DMS 273 treated with DMSO at 0.1 percent for 48 hours (cell line): Measurements from ENCODE around the gene TM4SF18.
"Not testable (repeated sequence)": the region's sequence is repeated elsewhere in the genome, so short reads cannot be mapped to it uniquely, and the experiment has no call there.

Source experiments
- DNase-seq: peaks from one replicate; lab custom pipeline; 2025; lab: John Stamatoyannopoulos, UW

Gene TM4SF18

GRCh38 chr3:149333176-149333859 is at the start of gene TM4SF18:
TSS of gene TM4SF18 (minus strand) at chr3:149333636. CDS start at chr3:149333382, 254 bp downstream.
- DNase-seq = no peak

- no peak for DNase-seq
Measured at GRCh38 chr3:149382518-149382917, 49.1 kb upstream of the TM4SF18 start.

GRCh38 chr3:149382101-149382467 is 48.6 kb upstream of the TM4SF18 start:
- no peak for DNase-seq

GRCh38 chr3:149381173-149382100 is 48.0 kb upstream of the TM4SF18 start:
- DNase-seq = no peak

GRCh38 chr3:149380220-149380619 is 46.8 kb upstream of the TM4SF18 start:
- not testable (repeated sequence) for DNase-seq

- no peak for DNase-seq
Measured at GRCh38 chr3:149378478-149379309, 45.3 kb upstream of the TM4SF18 start.

GRCh38 chr3:149377408-149378364 is 44.2 kb upstream of the TM4SF18 start, which contains the start of gene TM4SF1:
TSS of gene TM4SF1 (minus strand) at chr3:149377649. CDS start at chr3:149377547, 102 bp downstream.
- peak; percentile 33 for DNase-seq

GRCh38 chr3:149376718-149377407 is 43.4 kb upstream of the TM4SF18 start:
- DNase-seq = peak; percentile 21

- DNase-seq = no peak
Measured at GRCh38 chr3:149375501-149376196, 42.2 kb upstream of the TM4SF18 start.

- no peak for DNase-seq
Measured at GRCh38 chr3:149374793-149375500, 41.5 kb upstream of the TM4SF18 start.

- no peak for DNase-seq
Measured at GRCh38 chr3:149374391-149374790, 41.0 kb upstream of the TM4SF18 start.

- no peak for DNase-seq
Measured at GRCh38 chr3:149373235-149374125, 40.0 kb upstream of the TM4SF18 start.

- no peak for DNase-seq
Measured at GRCh38 chr3:149371723-149372114, 38.3 kb upstream of the TM4SF18 start.

GRCh38 chr3:149371001-149371722 is 37.7 kb upstream of the TM4SF18 start:
- DNase-seq = no peak

- DNase-seq = no peak
Measured at GRCh38 chr3:149369991-149370866, 36.8 kb upstream of the TM4SF18 start.
